Lower lobe of right lung (tissue), 2 donors: Measurements from ENCODE around the gene ADAP2. TPM values are rescaled to one million over a fixed set of nuclear protein-coding genes. Genes with fewer than 3 reads are reported as not detected.

ENCODE experiments used
- ATAC-seq, 2 donors: fragments of 200-7000 bp; cut with Tn5 transposase; one replicate each; pipeline ENCODE4 v1.9.1; 2020 to 2022; ENCODE audit warnings: mild to moderate bottlenecking in 2 of 2, moderate library complexity in 2 of 2
- DNase-seq: peaks from one replicate; pipeline ENCODE4 v3.0.0-alpha.2; 2020
- H3K27ac ChIP-seq: fragments of 200-600 bp; one replicate; pipeline ENCODE4 v1.8.0; 2022
- H3K27me3 ChIP-seq: fragments of 200-600 bp; one replicate; pipeline ENCODE4 v1.8.0; 2022; ENCODE audit warnings: low read depth
- H3K36me3 ChIP-seq: fragments of 200-600 bp; one replicate; pipeline ENCODE4 v1.8.0; 2022; ENCODE audit warnings: mild to moderate bottlenecking
- H3K4me1 ChIP-seq: fragments of 200-600 bp; one replicate; pipeline ENCODE4 v1.8.0; 2022
- H3K4me3 ChIP-seq: fragments of 200-600 bp; one replicate; pipeline ENCODE4 v1.8.0; 2022; ENCODE audit warnings: mild to moderate bottlenecking
- H3K9me3 ChIP-seq: fragments of 200-600 bp; one replicate; pipeline ENCODE4 v1.8.0; 2022
- CTCF ChIP-seq: fragments of 200-600 bp; IDR thresholded peaks from one replicate; pipeline ENCODE4 v1.8.0; 2022; ENCODE audit warnings: antibody characterized with exemption, mild to moderate bottlenecking
- intact Hi-C: fragments of 100-400 bp; cut with DNase I; formaldehyde crosslinking; loops from one replicate; pipeline ENCODE4 v1.11.0; 2022
- total RNA-seq: library from RNA; stranded (reverse); fragmentation: NEBNext Ultra II Directional; extraction: Animal tissue kit (Norgen Biotek cat#: 25700); gene quantifications from one replicate; pipeline ENCODE4 v1.2.1, GENCODE V29; 2021
- donor health status: DM: no; HTN: yes; CAD: no; lungs with severe emphysema.

Gene ADAP2
- total RNA-seq, 1 donor from 2014 or later: 31.5 TPM

- DNase-seq: no peak
- Histone ChIP-seq H3K9me3 (no peaks in the 10 kb centered on the region), H3K36me3 (no peaks in the 10 kb centered on the region), H3K27ac (no peak overlapping the region), H3K4me1 (peaks cover 11% of the 10 kb centered on the region), H3K4me3 (no peak overlapping the region), H3K27me3 (peaks cover 2% of the 10 kb centered on the region)
- TF ChIP-seq CTCF: no peak
- intact Hi-C loops: no loop called here
- ATAC-seq: no peak
Observed at GRCh38 chr17:30917050-30917449, 4.7 kb upstream of the ADAP2 start.

- Histone ChIP-seq H3K36me3 (no peaks in the 10 kb centered on the region), H3K4me1 (peaks cover 23% of the 10 kb centered on the region), H3K4me3 (no peak overlapping the region), H3K27ac (no peak overlapping the region), H3K9me3 (no peaks in the 10 kb centered on the region), H3K27me3 (peaks cover 11% of the 10 kb centered on the region)
- DNase-seq (no peak), ATAC-seq (no peak)
- intact Hi-C loops: no loop called here
- no peak for TF ChIP-seq CTCF
Observed at GRCh38 chr17:30920282-30920681, 1.5 kb upstream of the ADAP2 start.

GRCh38 chr17:30920683-30921543 is 832 bp upstream of the ADAP2 start:
- H3K27ac ChIP-seq: peak overlapping the region; percentile 76
- ATAC-seq (no peak), DNase-seq (no peak)
- TF ChIP-seq CTCF: no peak
- H3K27me3 ChIP-seq: peaks cover 11% of the 10 kb centered on the region
- peaks cover 23% of the 10 kb centered on the region for H3K4me1 ChIP-seq
- no peaks in the 10 kb centered on the region for H3K9me3 ChIP-seq
- intact Hi-C loops: no loop called here
- peak overlapping the region; percentile 67 for H3K4me3 ChIP-seq
- no peaks in the 10 kb centered on the region for H3K36me3 ChIP-seq

GRCh38 chr17:30922235-30923030 is 688 bp downstream of the ADAP2 start:
- H3K4me3 ChIP-seq: peak overlapping the region; percentile 67
- intact Hi-C loops: no loop called here
- ATAC-seq (peak; percentile 62 to 69), DNase-seq (peak; percentile 57)
- peak overlapping the region; percentile 76 for H3K27ac ChIP-seq
- peaks cover 23% of the 10 kb centered on the region for H3K4me1 ChIP-seq
- TF ChIP-seq CTCF: no peak
- H3K36me3 ChIP-seq: no peaks in the 10 kb centered on the region
- H3K27me3 ChIP-seq: peaks cover 11% of the 10 kb centered on the region
- no peaks in the 10 kb centered on the region for H3K9me3 ChIP-seq

- ATAC-seq (no peak), DNase-seq (no peak)
- peaks cover 23% of the 10 kb centered on the region for H3K4me1 ChIP-seq
- peaks cover 11% of the 10 kb centered on the region for H3K27me3 ChIP-seq
- TF ChIP-seq CTCF: no peak
- H3K36me3 ChIP-seq: no peaks in the 10 kb centered on the region
- no peak overlapping the region for H3K27ac ChIP-seq
- H3K4me3 ChIP-seq: no peak overlapping the region
- H3K9me3 ChIP-seq: no peaks in the 10 kb centered on the region
- intact Hi-C loops: no loop called here
Observed at GRCh38 chr17:30924341-30924740, 2.6 kb downstream of the ADAP2 start.
